CD4-positive, alpha-beta T cell treated with Interleukin-17A for 4 hours (primary cell): ENCODE results near the gene CEP128.

Experiments used
- DNase-seq: peaks from one replicate; pipeline ENCODE4 v3.0.0-alpha.2; 2020; ENCODE audit warnings: mixed read lengths

CEP128 gene

DNA sequence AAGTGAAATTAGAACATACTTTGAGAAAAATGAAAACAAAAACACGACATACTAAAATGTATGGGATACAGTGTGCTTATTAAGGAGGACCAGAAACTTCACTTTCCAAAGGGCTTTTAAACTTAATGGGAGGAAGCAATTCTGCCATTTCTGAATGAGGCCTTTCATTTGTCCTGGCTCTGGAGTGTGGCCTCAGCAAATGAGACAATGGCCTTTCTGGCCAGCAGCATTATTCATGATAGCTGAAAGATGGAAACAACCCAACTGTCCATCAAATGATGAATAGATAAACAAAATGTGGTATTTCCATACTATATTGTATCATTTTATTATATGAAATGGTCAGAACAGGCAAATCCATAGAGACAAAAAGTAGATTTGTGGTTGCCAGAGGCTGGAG lies 338.6 kb downstream of the CEP128 start:
- no peak for DNase-seq

DNA sequence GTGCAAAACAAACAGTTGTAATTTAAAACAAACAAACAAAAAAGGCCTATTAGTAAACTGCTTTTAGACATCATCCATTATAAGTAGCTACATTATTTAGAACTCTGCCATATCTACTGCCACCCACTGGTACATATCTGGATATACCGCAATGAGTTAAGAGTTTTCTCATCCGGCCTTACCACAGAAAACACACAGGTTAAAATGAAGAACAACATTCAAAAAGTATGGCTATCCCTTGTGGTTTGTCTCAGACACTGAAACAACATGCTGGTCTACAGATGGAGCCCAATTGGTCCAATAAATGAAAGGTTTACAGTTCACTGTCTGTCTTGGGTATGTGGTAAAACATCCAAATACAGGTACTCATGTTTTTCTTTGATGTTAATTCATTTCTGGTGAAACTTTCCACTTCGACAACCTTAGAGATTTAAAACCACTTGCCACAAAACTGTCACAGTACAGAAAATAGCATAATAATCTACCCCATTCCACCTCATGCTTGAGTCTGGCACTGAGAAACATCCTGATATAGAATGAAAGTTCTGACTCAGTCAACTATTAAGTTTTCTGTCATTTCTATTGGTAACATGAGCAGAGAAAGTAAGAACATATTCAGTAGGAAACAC lies 354.3 kb downstream of the CEP128 start:
- no peak for DNase-seq

DNA sequence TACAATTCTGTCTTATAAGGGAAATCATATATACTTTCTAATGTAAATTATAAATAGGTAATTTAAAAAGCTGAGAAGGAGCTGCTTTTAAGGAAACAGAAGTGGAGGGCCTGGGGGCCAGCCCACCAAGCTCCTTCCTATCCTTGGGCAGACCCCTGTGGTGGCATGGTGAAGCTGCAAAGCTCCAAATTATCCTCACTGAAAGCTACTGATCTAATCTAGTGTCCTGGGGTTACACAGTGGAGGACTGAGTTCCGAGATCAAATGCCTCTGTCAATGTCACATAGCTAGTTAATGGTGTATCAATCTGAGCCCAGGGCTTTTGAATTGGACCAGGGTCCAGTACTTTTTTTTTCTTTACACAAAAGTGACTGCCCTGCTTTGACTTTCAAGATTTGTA lies 355.4 kb downstream of the CEP128 start:
- DNase-seq = no peak

DNA sequence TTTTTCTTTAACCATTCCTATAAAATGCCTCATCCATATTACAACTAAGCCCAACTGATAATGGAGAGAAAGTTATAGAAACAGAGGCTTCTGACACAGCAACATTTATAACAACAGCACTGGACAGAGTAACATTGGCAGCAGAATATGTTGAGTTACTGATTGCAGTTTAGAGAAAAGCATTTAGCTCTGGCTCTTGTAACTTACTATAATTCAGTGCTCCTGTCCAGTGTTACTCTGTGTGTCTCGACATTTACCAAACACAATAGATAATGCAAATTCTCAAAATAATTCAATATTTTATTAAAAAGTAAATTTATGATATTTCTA lies 356.1 kb downstream of the CEP128 start:
- DNase-seq = no peak

DNA sequence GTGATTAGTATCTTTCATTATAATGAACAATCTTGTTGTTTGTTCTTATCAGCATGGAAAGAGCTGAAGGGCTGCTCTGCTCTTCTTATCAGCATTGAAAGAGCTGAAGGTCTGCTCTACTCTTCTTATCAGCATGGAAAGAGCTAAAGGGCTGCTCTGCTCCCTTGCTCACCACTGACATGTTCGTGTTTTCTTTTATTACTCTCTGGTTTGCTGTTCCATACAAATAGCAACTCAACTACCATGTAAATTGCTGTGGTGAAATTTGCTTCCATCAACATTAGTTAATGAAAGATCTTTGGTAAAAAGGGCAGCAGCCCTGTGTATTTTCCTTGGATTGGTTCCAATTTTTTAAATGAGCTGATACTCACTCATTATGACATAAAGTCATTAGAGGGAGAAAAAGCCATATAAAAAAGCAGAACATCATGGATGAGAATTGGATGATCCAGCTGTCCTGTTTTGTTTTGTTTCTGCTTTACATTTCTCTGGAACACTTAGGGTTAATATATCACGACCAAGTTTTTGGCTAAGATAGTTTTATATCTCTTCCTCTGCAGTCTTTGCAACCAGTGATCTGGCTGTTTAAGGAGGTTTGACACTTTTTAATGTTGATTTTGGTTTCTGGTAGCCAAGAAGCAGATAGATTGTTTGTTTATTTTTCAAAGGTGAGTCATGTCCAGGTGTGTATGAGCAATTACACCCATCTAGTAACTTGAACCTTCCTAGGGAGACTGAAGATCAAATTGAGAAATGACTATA lies 356.6 kb downstream of the CEP128 start:
- no peak for DNase-seq

DNA sequence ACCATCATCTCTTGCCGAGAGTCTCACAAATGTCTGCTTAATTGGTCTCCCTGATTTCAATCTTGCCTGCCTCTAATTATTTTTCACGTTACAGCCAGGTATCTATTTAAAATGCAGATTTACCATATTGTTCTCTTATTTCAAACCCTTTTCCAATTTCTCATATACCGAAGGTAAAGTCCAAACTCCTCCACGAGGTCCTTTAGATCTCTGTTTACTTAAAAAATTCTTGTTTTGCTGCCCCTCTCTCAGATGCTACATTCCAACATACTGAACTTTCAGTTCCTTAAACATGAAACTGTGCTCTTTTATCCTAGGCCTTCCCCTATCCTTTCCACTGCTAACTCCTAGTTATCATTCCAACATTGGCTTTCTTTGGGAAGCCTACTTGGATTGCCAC lies 363.9 kb downstream of the CEP128 start:
- DNase-seq = no peak

DNA sequence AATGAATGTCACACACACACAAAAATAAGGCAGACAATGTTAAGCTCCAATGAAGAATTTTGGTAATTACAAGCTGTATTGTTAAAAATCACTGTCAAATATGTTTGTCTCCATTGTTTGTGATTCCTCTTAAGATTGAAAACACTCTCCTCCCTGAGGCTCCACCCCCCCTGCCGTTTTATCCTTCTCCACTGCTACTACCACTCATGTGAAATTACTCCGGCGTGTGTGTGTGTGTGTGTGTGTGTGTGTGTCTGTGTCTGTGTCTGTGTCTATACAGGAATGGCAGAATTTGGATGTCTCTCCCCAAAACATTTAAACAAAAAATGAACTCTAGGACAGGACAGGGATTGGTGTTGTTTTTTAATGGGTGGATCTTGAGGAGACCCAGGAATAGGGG lies 365.1 kb downstream of the CEP128 start:
- no peak for DNase-seq

DNA sequence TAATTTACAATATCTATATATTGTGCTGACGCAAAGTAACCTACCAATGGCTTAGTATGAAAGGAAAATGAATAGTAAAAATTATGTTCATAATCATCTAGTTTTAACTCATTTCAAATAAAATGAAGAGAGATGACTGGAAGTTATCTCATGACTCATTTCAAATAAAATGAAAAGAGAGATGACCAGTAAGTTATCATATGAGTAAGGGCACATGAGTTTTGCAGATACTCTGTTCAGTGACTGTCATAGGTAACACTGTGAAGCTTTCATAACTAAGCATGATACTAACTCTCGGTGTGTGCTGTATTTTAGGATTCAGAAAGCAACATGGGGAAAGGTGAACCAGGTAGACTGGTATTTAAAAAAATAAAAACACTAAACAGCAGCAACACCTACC lies 365.8 kb downstream of the CEP128 start:
- no peak for DNase-seq

DNA sequence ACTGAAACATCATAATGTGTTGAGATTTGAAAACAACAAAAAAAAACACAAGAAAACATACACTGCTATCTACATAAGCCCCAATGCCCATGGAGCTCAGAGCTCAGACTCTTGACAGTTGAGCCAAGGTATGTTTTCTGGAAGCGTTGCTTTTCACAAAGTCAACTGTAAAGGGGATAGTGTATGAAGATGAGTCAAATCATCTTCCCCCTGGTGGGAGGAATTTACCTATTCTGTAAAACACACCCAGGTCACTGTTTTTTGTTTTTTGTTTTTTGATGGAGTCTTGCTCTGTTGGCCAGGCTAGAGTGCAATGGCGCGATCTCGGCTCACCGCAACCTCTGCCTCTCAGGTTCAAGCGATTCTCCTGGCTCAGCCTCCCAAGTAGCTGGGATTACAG lies 368.9 kb downstream of the CEP128 start:
- DNase-seq = no peak

DNA sequence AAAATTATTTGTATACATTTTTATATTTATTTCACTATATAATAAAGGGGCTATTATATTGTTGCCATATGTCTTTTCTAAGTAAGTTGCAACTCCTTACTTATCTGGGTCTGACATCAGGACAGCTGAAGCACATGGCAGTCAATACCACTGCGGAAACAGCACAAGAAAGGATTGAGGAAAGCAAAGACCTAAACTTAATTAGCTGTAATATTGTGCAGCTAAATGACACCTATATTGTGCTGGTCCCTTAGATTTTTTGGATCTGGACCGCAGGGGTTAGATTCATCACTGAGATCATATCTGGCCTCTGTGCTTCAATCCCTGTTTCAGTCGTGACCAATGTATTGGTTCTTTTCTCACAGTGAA lies 370.6 kb downstream of the CEP128 start:
- no peak for DNase-seq

DNA sequence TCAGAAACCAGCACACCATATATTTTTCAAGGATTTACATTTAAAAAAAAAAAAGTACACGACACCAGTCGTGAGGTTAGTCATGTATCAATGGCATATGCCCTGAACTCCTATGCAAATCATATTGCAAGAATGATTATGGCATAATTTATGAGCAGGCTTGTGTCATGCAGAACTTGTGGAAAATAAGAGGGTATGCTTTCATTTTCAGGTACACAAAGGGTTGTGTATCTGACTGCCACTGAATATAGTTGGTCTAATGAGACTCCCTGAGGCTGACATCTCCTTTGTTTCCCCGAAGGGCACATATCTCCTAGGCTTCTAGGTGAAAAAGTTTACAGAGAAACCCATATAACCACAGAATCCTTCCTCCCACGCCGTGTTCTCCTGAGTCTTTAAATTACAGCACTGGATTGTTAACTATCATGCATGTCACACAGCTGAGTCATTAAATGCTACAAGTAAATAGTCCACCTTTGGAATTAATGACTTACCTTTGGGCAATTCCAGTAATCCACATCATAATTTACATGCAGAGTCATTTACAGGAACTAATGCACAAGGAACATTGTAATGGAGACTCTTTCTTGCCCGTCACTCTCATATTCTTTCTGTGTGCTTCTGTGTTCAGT lies 373.5 kb downstream of the CEP128 start:
- no peak for DNase-seq

DNA sequence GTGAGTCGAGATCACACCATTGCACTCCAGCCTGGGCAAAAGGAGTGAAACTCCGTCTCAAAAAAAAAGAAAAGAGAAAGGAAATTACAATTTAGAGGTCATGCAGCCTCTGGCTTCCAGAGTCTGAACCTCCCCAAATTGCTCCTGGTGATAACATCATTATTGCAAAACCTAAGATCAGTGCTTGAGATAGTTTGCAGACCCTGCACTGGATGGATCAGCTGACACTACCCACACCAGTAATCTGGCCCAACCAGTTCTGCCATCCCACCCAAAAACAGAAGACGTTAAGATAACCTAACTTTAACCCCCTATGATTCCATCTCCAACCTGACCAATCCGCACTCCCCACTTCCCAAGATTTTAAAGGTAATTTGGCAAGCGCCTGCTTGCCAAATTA lies 376.5 kb downstream of the CEP128 start:
- DNase-seq = no peak

DNA sequence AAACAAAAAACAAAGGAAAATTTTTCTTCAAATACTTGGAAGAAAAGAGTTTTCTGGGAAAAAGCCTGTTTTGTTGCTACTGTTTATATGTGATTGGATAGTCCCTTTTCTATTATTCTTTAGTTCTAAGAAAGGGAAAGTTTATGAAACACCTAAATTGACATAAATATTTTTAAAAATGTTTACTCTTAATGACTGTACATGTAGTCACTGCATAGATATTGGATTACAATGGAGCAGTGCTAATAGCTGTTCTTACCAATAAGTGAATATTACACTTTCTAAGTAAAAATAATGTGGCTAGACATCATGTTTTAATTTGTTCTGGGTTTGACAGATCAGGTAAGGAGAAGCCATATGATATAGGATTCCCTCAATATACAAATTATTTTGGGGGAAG lies 377.5 kb downstream of the CEP128 start:
- no peak for DNase-seq

DNA sequence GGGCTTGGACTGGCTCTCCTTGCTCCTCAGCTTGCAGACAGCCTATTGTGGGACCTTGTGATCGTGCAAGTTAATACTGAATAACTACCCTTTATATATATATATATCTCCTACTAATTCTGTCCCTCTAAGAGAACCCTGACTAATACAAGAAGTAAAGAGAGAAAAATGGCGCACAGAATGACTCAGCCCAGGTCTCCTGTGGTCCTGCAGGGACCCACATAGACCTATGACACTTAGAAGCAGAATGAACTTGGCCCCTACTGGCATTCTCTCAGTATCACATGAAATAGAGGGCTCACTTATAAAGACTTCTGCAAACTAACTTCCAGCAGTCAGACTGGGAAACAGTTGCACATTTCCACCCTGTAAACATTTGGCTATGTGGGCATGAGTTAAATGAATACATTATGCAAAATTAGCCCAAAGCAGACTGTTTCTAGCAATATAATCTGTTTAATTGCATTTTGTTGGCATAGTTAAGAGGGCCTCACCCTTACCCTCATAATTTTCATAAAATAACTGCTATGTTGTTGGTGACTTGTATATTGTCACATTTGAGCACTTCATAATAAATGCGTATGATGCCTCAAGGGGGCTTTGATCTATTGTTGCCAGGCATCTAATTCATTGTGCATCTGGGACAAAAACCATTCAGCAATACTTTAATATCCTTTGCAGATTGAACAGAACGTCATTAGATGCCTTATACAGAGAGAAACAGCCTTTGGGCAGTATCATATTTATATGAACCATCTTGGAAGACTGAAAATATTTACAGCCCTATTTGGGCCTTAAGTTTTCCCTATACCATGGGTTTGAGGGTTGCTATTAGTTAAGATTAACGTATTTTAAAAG lies 380.5 kb downstream of the CEP128 start:
- DNase-seq = no peak

DNA sequence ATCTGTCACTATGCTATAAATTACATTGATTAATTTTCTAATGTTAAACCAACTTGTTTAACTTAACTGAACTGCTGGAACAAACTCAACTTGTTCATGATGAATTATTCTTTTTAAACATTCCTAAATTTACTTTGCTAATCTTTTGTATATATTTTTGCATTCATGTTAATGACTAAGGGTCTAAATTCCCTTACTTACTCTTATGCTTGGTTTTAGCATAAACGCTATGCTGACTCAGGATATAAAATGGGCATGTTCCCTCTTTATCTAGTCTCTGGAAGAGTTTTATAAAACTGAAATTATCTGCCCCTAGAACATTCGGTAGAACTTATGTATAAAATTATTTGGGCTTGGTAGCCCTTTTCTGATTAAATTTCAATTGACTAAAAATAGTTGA lies 387.4 kb downstream of the CEP128 start:
- no peak for DNase-seq

DNA sequence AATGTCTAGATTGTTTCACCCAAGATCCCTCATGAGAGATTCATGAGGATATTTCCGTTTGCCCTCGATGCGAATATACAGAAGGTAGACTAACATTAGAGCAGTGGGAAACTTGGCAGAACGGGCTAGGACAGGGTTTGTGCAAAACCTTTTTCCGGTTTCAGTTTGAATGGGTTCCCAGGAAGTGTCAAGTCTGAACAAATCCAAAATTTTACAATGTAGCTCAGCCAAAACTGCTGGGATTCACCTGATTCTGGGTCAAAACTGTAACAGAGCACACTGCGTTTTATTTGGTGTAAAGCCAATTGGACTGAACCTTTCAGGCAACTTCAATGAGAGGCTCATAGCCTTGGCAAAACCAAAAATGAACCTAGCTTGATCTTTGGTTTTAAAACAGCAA lies 392.4 kb downstream of the CEP128 start:
- no peak for DNase-seq

DNA sequence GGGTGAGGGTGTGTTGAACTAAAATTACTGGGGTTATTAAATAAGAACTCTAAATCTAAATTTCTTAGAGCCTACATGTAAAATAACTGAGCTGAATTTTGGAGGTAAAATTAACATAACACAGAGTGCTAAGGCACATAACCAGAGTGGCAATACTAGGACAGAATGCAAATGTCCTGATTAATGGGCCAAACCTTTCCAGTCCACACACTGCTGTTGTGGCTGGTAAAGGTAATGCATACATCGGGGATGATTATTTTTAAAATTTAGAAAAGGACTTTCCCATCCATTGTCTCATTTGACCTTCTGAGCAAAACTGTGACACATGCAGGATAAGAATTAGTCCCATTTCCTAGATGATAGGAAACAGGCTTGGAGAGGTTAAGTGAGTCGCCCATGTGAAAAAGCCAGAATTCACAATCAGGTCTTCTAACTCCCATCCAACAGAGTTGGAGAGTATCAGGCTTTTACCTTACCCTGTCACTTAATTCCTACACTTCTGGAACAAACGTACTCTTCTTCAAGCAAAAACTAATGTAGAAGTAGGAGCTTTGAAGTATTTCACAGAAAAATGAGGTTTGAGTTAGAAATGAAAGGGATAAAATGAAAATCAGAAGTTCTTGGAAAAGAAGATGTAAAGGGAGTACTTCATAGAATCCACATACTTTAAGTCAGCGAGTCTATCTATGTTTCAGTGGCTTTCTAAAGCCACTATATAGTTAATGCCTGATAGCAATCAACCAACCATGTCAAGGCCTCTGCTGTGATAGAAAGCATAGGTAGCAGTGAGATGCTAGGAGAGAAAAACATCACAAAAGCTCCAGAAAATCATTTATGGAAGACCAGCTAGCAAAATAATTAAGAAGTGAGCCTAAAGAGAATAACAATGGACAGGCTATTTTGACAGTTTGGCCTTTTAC lies 395.3 kb downstream of the CEP128 start:
- DNase-seq = no peak

DNA sequence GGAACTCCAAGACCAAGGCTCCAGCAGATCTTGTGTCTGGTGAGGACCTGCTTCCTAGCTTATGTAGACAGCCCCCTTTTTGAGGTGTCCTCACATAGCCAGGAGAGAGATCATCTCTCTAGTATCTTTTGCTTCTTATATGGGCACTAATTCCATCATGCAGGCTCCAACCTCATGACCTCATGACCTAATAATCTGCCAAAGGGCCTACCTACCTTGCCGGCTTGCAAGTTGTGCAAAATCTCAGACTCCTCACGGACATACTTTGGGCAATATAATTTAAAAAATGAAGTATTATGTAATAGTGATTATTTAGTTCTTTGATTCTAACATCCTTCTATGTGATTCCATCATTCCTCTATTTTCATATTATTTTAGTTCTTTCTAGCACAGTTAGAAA lies 397.2 kb downstream of the CEP128 start:
- DNase-seq = no peak

DNA sequence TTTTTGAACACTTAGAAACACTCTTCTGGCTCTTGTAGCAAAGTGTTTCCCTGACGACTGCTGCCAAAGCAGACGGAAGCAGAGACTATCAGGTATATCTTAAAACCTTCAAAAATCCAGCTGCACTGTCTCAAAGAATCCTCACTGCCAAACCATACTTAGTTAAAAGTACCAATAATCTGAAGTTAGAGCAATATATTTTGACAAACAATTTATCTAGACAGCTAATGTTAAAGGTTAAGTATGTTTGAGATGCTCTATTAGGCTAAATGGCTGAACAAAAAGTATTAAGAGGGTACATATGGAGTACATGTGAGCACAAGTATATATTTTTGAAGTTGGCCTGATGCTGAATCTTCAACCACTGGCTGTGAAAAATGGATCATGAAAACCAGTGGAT lies 398.3 kb downstream of the CEP128 start:
- no peak for DNase-seq

DNA sequence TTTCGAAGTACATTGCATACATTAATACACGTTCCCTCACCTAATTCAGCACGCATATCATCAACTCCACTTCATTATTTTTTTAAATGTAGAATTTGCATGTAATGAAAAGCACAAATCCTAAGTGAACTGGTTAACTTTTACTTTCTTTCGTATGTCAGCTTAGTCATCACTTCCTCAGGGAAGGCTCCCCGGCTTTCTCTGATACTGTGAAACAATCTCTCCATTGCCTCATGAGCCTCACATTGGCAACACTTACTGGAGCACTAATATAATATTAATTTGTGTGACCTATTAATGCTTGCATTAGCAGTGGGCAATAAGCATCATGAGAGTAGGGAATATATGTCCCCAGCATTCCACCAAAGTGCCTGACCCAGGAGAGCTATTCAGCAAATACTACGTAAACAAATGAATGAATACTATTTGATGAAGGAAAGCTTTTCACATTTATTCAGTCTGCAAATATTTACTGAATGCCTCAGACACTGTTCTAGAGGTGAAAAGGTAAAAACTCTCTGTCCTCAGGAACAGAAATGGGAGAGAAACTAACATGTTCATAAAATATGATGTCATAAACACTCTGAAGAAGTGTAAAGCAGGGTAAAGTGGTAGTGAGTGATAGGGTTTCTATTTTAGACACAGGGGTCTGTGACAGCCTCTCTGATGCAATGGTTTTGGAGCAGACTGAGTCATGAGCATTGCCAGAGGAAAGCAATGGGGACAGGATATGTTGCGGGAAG lies 402.7 kb downstream of the CEP128 start:
- no peak for DNase-seq

DNA sequence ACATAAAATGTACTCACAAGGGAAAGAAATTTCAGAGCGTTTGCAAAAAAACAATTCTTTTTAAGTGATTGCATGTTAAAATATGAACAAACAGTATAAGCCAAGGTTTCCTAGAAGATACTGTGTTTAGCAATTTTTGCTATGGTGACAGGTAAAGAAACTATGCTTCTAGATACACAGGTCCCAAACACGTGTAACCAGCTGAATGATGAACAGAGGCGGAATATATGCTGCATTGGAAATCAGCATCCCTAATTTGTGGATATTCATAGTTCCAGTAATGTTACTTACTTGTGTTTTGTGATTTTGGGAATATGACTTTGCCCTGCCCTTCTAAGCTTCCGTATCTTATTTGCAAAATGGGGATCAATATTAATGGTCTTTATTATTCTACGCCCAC lies 403.9 kb downstream of the CEP128 start:
- no peak for DNase-seq

DNA sequence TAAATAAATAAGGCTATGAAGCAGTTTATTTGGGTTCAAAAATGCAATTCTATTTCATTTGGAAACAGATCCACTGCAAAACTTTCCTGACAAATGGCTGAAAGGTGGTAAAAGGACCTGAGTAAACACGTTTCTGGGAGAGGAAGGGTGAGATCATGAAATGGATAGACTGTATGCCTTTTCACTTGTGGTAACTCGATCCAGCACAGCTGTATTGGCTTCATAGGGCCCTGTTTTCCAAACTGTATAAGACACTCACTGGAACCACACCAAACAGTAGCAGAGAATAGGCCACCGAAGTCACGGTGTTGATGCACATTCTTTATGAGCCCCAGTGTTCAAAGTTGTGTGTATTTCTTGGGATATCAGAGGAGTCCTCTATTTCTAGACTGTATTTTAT lies 405.1 kb downstream of the CEP128 start:
- DNase-seq = no peak
